ENCODE measurements around the gene EPHA3. TPM values are rescaled to one million over a fixed set of nuclear protein-coding genes. Genes with fewer than 3 reads are reported as not detected.

Gene EPHA3
- total and polyA plus RNA-seq, 2 donors (not counting 3 experiments of a cell fraction or from before 2014, with no cell fraction given) = not detected

- TF ChIP-seq POLR2AphosphoS5 (IDR thresholded peaks at IDR 0.05; ENCODE audit: insufficient read depth, low read depth, low read length) = no peak
- TF ChIP-seq MYC (IDR thresholded peaks at IDR 0.05; ENCODE audit: low read depth, low read length) = no peak
- TF ChIP-seq JUN (IDR thresholded peaks at IDR 0.05; ENCODE audit: borderline replicate concordance, insufficient read depth, insufficient read length, low read depth) = no peak
- no peak for TF ChIP-seq EZH2 (IDR thresholded peaks at IDR 0.05; ENCODE audit: borderline replicate concordance, low read depth, low read length, severe bottlenecking)
- TF ChIP-seq, protein P1, sequence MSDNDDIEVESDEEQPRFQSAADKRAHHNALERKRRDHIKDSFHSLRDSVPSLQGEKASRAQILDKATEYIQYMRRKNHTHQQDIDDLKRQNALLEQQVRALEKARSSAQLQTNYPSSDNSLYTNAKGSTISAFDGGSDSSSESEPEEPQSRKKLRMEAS (IDR thresholded peaks at IDR 0.05; ENCODE audit: insufficient read depth, insufficient read length) = no peak
- TF ChIP-seq CTCF (IDR thresholded peaks at IDR 0.05; ENCODE audit: extremely low read depth in 1 of 2, insufficient read depth in 1 of 2, low read depth in 1 of 2, low read length in 2 of 2) = no peak
- TF ChIP-seq FOS (IDR thresholded peaks at IDR 0.05; ENCODE audit: borderline replicate concordance, insufficient read depth, low read length) = no peak
- TF ChIP-seq POLR2A (IDR thresholded peaks at IDR 0.05; ENCODE audit: low read depth, low read length) = no peak
- TF ChIP-seq GATA2 (IDR thresholded peaks at IDR 0.05; ENCODE audit: insufficient read depth, insufficient read length, low read depth, low read length) = no peak
- H2AFZ ChIP-seq (ENCODE audit: low read depth, low read length) = no peak overlapping the region
- no peak overlapping the region for H3K27ac ChIP-seq (ENCODE audit: insufficient read depth, low read depth, low read length)
- no peak overlapping the region for H3K4me2 ChIP-seq (ENCODE audit: insufficient read depth, low read length)
- BruUV-seq (replicated peaks) = no TSS peak
- no peaks in the 10 kb centered on the region for H3K27me3 ChIP-seq (ENCODE audit: control insufficient read depth in 2 of 2, insufficient read depth in 2 of 2, low read length in 2 of 2)
- dilution Hi-C loops (cut with MboI; ENCODE audit: extremely low pct_ligation_motif_present, low sequenced_read_pairs) (no loop called here), intact Hi-C loops (cut with micrococcal nuclease) (no loop called here)
- DNase-seq (ENCODE audit: low read depth, low spot score) (no peak), FAIRE-seq (no peak)
- no peaks in the 10 kb centered on the region for H4K20me1 ChIP-seq (replicated peaks; ENCODE audit: control insufficient read depth, extremely low read depth, insufficient read depth, low read length)
- H3K9ac ChIP-seq (replicated peaks; ENCODE audit: extremely low read depth, insufficient read depth, low read length) = no peak overlapping the region
- ChIA-PET CTCF (no interaction called here), POLR2A (no interaction called here)
- peaks cover 2% of the 10 kb centered on the region for H3K9me3 ChIP-seq (replicated peaks; ENCODE audit: control insufficient read depth, insufficient read depth, low read length)
- no peaks in the 10 kb centered on the region for H3K4me1 ChIP-seq (ENCODE audit: control insufficient read depth, extremely low read depth, insufficient read depth, low read length)
- H3K79me2 ChIP-seq (ENCODE audit: control insufficient read depth, insufficient read depth, low read length) = no peaks in the 10 kb centered on the region
- no peak overlapping the region for H3K4me3 ChIP-seq (replicated peaks in 1 of 3; ENCODE audit: insufficient read depth in 1 of 3, low read depth in 1 of 3, low read length in 3 of 3)
- H3K36me3 ChIP-seq (ENCODE audit: control insufficient read depth in 2 of 2, extremely low read depth in 1 of 2, insufficient read depth in 2 of 2, low read length in 2 of 2) = no peaks in the 10 kb centered on the region
- H3K9me1 ChIP-seq (replicated peaks; ENCODE audit: control insufficient read depth, extremely low read depth, insufficient read depth, low read length) = no peaks in the 10 kb centered on the region
These were observed 47.0 kb downstream of the EPHA3 start for GRCh38 chr3:89154416-89154815.
